Bronchial epithelial cell (primary cell): Measurements from ENCODE around the gene VAPA. TPM values are rescaled to one million over a fixed set of nuclear protein-coding genes. Genes with fewer than 3 reads are reported as not detected.

Experiments
- DNase-seq: peaks from one replicate; pipeline ENCODE4 v3.0.0-alpha.2; 2010; ENCODE audit warnings: low read depth
- FAIRE-seq: peaks from 2 replicates; lab custom pipeline; 2011; peaks lifted over from hg19 to GRCh38; lab: Jason Lieb, UNC
- H3K27me3 ChIP-seq: 2 replicates; pipeline ENCODE4 v1.5.1; 2011; ENCODE audit warnings: low read length; ENCODE audit not compliant: control insufficient read depth, insufficient read depth
- H3K36me3 ChIP-seq: 2 replicates; pipeline ENCODE4 v1.5.1; 2011; ENCODE audit warnings: low read length; ENCODE audit not compliant: control insufficient read depth, insufficient read depth
- H3K4me3 ChIP-seq: 2 replicates; pipeline ENCODE4 v1.5.1; 2011; ENCODE audit warnings: mild to moderate bottlenecking, low read depth, low read length, control low read depth
- total RNA-seq: library from RNA; depleted of rRNA; stranded (reverse); fragments of >200 nt; gene quantifications from 2 replicates; pipeline ENCODE4 v1.2.1, GENCODE V29; 2014
- TF ChIP-seq, protein P1 (sequence below): IDR thresholded peaks from 2 replicates; pipeline ENCODE4 v1.5.1; 2011; ENCODE audit warnings: mild to moderate bottlenecking, moderate library complexity, low read length, control low read depth, inconsistent platforms; ENCODE audit not compliant: insufficient read depth, severe bottlenecking

The VAPA gene
- total RNA-seq, 1 donor from 2014 or later: 356 TPM

DNA sequence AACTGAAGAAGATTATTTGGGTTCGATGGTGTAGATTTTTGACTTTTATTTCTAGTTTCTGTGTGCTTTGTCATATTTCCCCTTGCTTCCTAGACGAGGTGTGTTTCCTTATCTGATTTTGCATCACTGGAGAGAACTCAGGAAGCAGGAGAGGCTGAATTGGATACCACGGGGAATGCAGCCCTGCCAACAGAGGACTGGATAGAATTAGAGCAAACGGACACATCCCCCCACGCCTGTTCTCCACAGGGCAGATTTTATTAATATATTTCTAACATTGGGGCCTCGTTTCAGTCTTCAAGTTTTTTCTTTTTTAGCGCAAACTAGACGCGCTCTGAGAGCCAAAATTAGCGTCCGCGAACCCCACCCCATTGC is 678 bp upstream of the VAPA start:
- no peaks in the 10 kb centered on the region for H3K27me3 ChIP-seq
- peak overlapping the region; percentile 91 for H3K4me3 ChIP-seq
- no peaks in the 10 kb centered on the region for H3K36me3 ChIP-seq
- no peak for DNase-seq
- no peak for FAIRE-seq
- TF ChIP-seq, protein P1, sequence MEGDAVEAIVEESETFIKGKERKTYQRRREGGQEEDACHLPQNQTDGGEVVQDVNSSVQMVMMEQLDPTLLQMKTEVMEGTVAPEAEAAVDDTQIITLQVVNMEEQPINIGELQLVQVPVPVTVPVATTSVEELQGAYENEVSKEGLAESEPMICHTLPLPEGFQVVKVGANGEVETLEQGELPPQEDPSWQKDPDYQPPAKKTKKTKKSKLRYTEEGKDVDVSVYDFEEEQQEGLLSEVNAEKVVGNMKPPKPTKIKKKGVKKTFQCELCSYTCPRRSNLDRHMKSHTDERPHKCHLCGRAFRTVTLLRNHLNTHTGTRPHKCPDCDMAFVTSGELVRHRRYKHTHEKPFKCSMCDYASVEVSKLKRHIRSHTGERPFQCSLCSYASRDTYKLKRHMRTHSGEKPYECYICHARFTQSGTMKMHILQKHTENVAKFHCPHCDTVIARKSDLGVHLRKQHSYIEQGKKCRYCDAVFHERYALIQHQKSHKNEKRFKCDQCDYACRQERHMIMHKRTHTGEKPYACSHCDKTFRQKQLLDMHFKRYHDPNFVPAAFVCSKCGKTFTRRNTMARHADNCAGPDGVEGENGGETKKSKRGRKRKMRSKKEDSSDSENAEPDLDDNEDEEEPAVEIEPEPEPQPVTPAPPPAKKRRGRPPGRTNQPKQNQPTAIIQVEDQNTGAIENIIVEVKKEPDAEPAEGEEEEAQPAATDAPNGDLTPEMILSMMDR: no peak

DNA sequence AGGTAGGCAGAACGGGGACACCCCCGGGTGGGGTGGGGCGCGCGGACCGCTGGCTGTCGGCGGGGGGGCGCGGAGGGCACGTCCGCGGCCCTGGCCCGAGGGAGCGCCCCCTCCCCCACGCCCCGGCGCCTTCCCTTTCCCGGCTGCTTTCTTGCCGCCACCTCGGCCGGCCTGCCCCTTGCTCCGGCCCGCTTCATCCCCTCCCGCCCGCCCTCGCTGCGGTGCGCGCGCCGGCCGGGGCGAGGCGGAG is 443 bp downstream of the VAPA start:
- Histone ChIP-seq H3K36me3 (no peaks in the 10 kb centered on the region), H3K4me3 (peak overlapping the region; percentile 91), H3K27me3 (no peaks in the 10 kb centered on the region)
- DNase-seq: no peak
- no peak for FAIRE-seq
- TF ChIP-seq, protein P1: no peak

DNA sequence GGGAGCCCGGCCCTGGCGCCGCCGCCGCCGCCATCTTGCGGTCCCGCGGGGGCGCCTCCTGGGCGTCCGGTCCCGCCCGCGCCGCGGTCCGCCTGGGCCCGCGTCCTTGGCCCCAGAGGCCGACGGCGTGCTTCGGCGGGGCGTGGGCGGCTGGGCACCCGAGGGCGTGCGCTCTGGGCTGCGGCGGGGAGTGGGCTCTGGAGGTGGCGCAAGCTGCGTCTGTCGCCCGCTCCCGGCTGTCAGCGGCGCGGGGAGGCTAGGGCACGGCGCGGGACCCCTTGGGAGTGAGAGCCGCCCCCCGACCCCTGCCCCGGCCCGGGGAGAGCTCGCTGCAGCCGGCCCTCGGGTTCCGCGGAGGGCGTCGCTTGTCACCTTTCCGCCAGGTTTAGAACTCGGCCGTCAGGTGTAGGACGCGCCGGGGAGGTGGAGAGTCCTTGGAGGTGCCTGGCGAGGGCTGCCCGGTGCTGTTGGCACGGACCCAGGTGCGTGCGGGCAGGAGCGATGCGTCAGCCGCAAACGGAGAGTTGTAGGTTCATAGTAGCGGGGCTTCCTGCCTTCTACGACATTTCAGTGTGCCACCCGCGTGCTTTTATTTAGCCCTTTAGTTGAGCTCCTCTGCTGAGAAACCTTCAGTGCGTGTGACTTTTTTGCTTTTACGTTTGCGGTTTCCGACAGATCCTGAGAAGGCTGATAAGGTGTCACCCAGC is 921 bp downstream of the VAPA start:
- Histone ChIP-seq H3K4me3 (peak overlapping the region; percentile 91), H3K36me3 (no peaks in the 10 kb centered on the region), H3K27me3 (no peaks in the 10 kb centered on the region)
- FAIRE-seq (no peak), DNase-seq (peak; percentile 80)
- TF ChIP-seq, protein P1: no peak

DNA sequence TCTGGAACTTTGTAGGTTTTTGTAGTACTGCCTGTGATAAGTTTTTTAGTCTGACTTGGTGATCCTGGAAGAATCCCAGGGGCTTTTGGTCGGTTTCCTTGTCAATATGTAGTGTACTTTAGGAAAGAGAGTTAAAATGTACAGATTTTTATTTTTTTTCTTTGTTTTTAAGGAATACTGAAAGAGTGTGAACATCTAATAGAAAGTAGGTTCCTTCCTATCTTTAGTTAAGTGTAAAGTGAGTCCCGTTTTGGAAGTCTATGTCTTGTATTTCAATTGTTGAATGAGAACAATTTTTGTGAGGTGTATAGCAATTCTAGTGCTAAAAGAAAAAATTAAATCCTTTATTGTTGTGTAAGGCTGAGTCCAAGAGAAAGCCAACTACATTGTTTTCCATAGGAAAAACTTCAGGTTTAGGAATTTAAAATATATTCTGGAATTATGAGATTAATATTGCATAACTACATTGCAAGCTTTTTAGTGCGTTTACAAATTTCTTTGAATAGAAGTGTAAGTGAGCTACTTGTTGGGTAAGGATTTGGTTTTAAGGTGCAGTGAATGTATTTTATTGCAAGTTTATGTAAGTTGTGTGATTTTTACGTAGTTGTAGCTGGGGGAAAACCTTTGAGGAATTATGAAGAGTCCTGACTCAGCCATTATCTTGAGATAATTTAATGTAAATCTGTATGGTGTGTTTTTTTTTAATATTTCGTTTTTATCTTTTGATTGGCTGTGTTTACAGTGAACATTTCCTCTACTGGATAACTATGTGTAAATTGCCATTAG is 1.7 kb downstream of the VAPA start:
- TF ChIP-seq, protein P1: no peak
- no peak for FAIRE-seq
- peak overlapping the region; percentile 91 for H3K4me3 ChIP-seq
- no peaks in the 10 kb centered on the region for H3K36me3 ChIP-seq
- no peaks in the 10 kb centered on the region for H3K27me3 ChIP-seq
- DNase-seq: no peak

DNA sequence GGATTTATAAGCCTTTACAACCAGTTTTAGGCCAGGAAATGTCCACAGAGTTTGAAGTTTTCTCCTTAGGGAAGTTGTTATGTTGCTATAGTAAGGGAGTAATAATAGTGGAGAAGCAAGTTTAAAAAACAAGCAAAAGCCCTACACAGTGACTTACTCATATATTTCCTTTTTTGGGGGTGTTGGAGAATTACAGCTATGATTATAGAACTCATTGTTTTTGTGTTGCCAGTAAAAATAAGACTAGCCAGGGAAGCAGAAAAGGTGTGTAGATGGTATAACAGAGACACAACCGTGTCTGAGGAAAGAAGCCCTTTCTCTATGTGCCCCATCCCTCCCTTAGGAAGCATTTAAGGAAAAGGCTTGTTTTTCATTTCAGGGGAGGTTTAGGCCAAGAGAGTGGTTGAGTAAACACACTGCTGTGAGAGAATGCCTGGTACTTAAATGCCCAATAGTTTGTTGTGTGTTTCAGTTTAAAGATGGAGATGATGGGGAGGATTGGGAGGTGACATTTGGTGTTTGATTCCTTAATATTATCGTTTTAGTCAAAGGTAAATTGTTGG is 2.3 kb downstream of the VAPA start:
- TF ChIP-seq, protein P1: no peak
- peak; percentile 39 for DNase-seq
- no peak for FAIRE-seq
- Histone ChIP-seq H3K36me3 (no peaks in the 10 kb centered on the region), H3K27me3 (no peaks in the 10 kb centered on the region), H3K4me3 (peak overlapping the region; percentile 91)
